CD14-positive monocyte (primary cell): ENCODE measurements around the gene GFI1B. TPM values are rescaled to one million over a fixed set of nuclear protein-coding genes. Genes with fewer than 3 reads are reported as not detected.
"Not testable (repeated sequence)": the region's sequence is repeated elsewhere in the genome, so short reads cannot be mapped to it uniquely, and the experiment has no call there.

ENCODE experiments used
- DNase-seq, 3 donors: peaks; one replicate each; pipeline ENCODE4 v3.0.0-alpha.2; 2011 to 2022
- H2AFZ ChIP-seq: 2 replicates; pipeline ENCODE4 v1.6.0; 2012; ENCODE audit warnings: mild to moderate bottlenecking, low read depth, low read length, inconsistent platforms; ENCODE audit not compliant: insufficient read depth, poor library complexity, severe bottlenecking
- H3K27ac ChIP-seq, 2 donors: 1 replicate in 1 of 2; 2 replicates in 1 of 2; pipeline ENCODE4 v1.5.1; 2012 to 2013; ENCODE audit warnings: low read length in 2 of 2, control low read depth in 1 of 2, inconsistent platforms in 1 of 2, low read depth in 1 of 2, mild to moderate bottlenecking in 1 of 2
- H3K27me3 ChIP-seq, 2 donors: one replicate each; pipeline versions ENCODE4 v1.6.0 to v1.6.1; 2011 to 2013; ENCODE audit warnings: low read length in 2 of 2; ENCODE audit not compliant: control insufficient read depth in 2 of 2, insufficient read depth in 2 of 2
- H3K36me3 ChIP-seq, 2 donors: replicated peaks in 1 of 2; 1 replicate in 1 of 2; 2 replicates in 1 of 2; pipeline versions ENCODE4 v1.5.1 to v1.6.1; 2012 to 2013; ENCODE audit warnings: low read length in 2 of 2, control low read depth in 1 of 2, inconsistent platforms in 1 of 2, mild to moderate bottlenecking in 1 of 2; ENCODE audit not compliant: insufficient read depth in 2 of 2, control insufficient read depth in 1 of 2
- H3K4me1 ChIP-seq, 2 donors: 1 replicate in 1 of 2; 2 replicates in 1 of 2; pipeline versions ENCODE4 v1.5.1 to v1.6.1; 2012 to 2013; ENCODE audit warnings: low read length in 2 of 2, control low read depth in 1 of 2, inconsistent platforms in 1 of 2, mild to moderate bottlenecking in 1 of 2, moderate library complexity in 1 of 2; ENCODE audit not compliant: insufficient read depth in 2 of 2, control insufficient read depth in 1 of 2
- H3K4me2 ChIP-seq: replicated peaks from 2 replicates; pipeline ENCODE3; 2012; ENCODE audit warnings: low read length, moderate library complexity, mild to moderate bottlenecking; ENCODE audit not compliant: poor library complexity, severe bottlenecking; ENCODE audit errors: extremely low read depth
- H3K4me3 ChIP-seq, 3 experiments: fragments of 200-600 bp in 1 of 3; sonication (generic) in 1 of 3; replicated peaks in 1 of 3; 1 replicate in 2 of 3; 2 replicates in 1 of 3; pipeline ENCODE4 v1.5.1; 2011 to 2013; ENCODE audit warnings: low read length in 3 of 3, mild to moderate bottlenecking in 3 of 3, control low read depth in 2 of 3, low read depth in 2 of 3, inconsistent platforms in 1 of 3, moderate library complexity in 1 of 3
- H3K79me2 ChIP-seq: 2 replicates; pipeline ENCODE4 v1.6.0; 2012; ENCODE audit warnings: mild to moderate bottlenecking, control low read depth, inconsistent platforms, low read length, moderate library complexity; ENCODE audit not compliant: insufficient read depth
- H3K9ac ChIP-seq: 2 replicates; pipeline ENCODE4 v1.6.0; 2017; ENCODE audit warnings: low read length, mild to moderate bottlenecking; ENCODE audit not compliant: insufficient read depth, poor library complexity, severe bottlenecking
- H3K9me3 ChIP-seq, 2 donors: replicated peaks in 1 of 2; 1 replicate in 1 of 2; 2 replicates in 1 of 2; pipeline versions ENCODE4 v1.5.1 to v1.6.1; 2012 to 2013; ENCODE audit warnings: low read length in 2 of 2, control low read depth in 1 of 2; ENCODE audit not compliant: control insufficient read depth in 1 of 2, insufficient read depth in 1 of 2
- H4K20me1 ChIP-seq: 2 replicates; pipeline ENCODE4 v1.6.0; 2012; ENCODE audit warnings: mild to moderate bottlenecking, low read length, control low read depth, moderate library complexity; ENCODE audit not compliant: insufficient read depth
- H3K27ac Mint-ChIP-seq, 7 donors: one replicate each; pipeline ENCODE4 v1.8.0; 2020; ENCODE audit warnings: mild to moderate bottlenecking in 7 of 7, mixed read lengths in 7 of 7, moderate library complexity in 6 of 7, inconsistent platforms in 2 of 7
- H3K27me3 Mint-ChIP-seq, 3 donors: one replicate each; pipeline ENCODE4 v1.8.0; 2021 to 2022; ENCODE audit warnings: low read depth in 3 of 3, mild to moderate bottlenecking in 3 of 3, mixed read lengths in 3 of 3, moderate library complexity in 3 of 3, inconsistent platforms in 1 of 3
- H3K36me3 Mint-ChIP-seq, 2 donors: one replicate each; pipeline ENCODE4 v1.8.0; 2020; ENCODE audit warnings: mixed read lengths in 2 of 2, inconsistent platforms in 1 of 2, mild to moderate bottlenecking in 1 of 2
- H3K4me1 Mint-ChIP-seq: one replicate; pipeline ENCODE4 v1.8.0; 2020; ENCODE audit warnings: mild to moderate bottlenecking, mixed read lengths
- H3K4me3 Mint-ChIP-seq, 2 donors: one replicate each; pipeline ENCODE4 v1.8.0; 2020; ENCODE audit warnings: mild to moderate bottlenecking in 2 of 2, mixed read lengths in 2 of 2, moderate library complexity in 1 of 2
- H3K9me3 Mint-ChIP-seq, 7 donors: one replicate each; pipeline ENCODE4 v1.8.0; 2020 to 2022; ENCODE audit warnings: mixed read lengths in 7 of 7, mild to moderate bottlenecking in 6 of 7, moderate library complexity in 6 of 7, inconsistent platforms in 2 of 7
- WGBS: methylation state at CpG from one replicate; pipeline ENCODE4 v1.1.5; 2013; ENCODE audit warnings: missing lambda C conversion rate; ENCODE audit not compliant: insufficient coverage; 5-methylcytosine and 5-hydroxymethylcytosine counted together
- intact Hi-C, 2 donors: fragments of 100-400 bp; cut with micrococcal nuclease; formaldehyde crosslinking; loops; one replicate each; pipeline versions ENCODE4 v1.15.0 to v1.15.1; 2023
- polyA plus RNA-seq, 3 donors: library from polyadenylated mRNA; depleted of rRNA in 1 of 3; unstranded in 2 of 3; stranded (reverse) in 1 of 3; fragments of 300-500 nt in 2 of 3; fragments of >200 nt in 1 of 3; fragmentation: Illumina TruSeq in 2 of 3; gene quantifications; 1 replicate in 2 of 3; 2 replicates in 1 of 3; pipeline ENCODE4 v1.2.3, GENCODE V29; 2012 to 2021
- TF ChIP-seq, protein P1 (sequence below): fragments of 200-600 bp; IDR thresholded peaks from one replicate; pipeline ENCODE4 v1.8.0; 2022; ENCODE audit warnings: antibody characterized with exemption, mild to moderate bottlenecking

The GFI1B gene
- polyA plus RNA-seq, 3 donors, result 0.06 to 0.39 (median 0.21) TPM

DNA sequence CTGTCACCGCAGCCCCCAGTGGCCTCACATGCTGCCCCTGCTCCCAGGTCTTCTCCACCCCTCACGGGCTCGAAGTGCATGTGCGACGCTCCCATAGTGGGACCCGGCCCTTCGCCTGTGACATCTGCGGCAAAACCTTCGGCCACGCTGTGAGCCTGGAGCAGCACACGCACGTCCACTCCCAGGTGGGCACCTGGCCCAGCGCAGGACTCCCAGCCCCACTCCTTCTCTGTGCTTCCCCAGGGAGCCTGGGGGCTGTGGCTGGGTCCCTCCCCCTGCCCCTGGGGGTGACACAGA, 10.5 kb downstream of the GFI1B start:
- no peak overlapping the region for H3K27ac Mint-ChIP-seq
- Histone ChIP-seq H3K36me3 (no peaks in the 10 kb centered on the region), H3K27ac (no peak overlapping the region), H3K9ac (no peak overlapping the region), H3K27me3 (peaks cover 0 to 6% of the 10 kb centered on the region in 2 donors), H4K20me1 (no peaks in the 10 kb centered on the region), H3K9me3 (no peaks in the 10 kb centered on the region), H3K4me1 (no peaks in the 10 kb centered on the region), H3K4me2 (no peak overlapping the region), H3K4me3 (no peak overlapping the region), H2AFZ (no peak overlapping the region), H3K79me2 (no peaks in the 10 kb centered on the region)
- H3K9me3 Mint-ChIP-seq, result peaks cover 0 to 2% (median 0%) of the 10 kb centered on the region in 7 donors
- intact Hi-C loops, result no loop called here
- no peak for DNase-seq
- no peaks in the 10 kb centered on the region for H3K36me3 Mint-ChIP-seq
- no peak overlapping the region for H3K4me3 Mint-ChIP-seq
- 98% methylated on average over 13 of the region's 13 CpGs for WGBS
- TF ChIP-seq, protein P1, sequence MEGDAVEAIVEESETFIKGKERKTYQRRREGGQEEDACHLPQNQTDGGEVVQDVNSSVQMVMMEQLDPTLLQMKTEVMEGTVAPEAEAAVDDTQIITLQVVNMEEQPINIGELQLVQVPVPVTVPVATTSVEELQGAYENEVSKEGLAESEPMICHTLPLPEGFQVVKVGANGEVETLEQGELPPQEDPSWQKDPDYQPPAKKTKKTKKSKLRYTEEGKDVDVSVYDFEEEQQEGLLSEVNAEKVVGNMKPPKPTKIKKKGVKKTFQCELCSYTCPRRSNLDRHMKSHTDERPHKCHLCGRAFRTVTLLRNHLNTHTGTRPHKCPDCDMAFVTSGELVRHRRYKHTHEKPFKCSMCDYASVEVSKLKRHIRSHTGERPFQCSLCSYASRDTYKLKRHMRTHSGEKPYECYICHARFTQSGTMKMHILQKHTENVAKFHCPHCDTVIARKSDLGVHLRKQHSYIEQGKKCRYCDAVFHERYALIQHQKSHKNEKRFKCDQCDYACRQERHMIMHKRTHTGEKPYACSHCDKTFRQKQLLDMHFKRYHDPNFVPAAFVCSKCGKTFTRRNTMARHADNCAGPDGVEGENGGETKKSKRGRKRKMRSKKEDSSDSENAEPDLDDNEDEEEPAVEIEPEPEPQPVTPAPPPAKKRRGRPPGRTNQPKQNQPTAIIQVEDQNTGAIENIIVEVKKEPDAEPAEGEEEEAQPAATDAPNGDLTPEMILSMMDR, result no peak
- peaks cover 7% of the 10 kb centered on the region for H3K4me1 Mint-ChIP-seq
- peaks cover 7 to 51% (median 7%) of the 10 kb centered on the region in 3 donors for H3K27me3 Mint-ChIP-seq

DNA sequence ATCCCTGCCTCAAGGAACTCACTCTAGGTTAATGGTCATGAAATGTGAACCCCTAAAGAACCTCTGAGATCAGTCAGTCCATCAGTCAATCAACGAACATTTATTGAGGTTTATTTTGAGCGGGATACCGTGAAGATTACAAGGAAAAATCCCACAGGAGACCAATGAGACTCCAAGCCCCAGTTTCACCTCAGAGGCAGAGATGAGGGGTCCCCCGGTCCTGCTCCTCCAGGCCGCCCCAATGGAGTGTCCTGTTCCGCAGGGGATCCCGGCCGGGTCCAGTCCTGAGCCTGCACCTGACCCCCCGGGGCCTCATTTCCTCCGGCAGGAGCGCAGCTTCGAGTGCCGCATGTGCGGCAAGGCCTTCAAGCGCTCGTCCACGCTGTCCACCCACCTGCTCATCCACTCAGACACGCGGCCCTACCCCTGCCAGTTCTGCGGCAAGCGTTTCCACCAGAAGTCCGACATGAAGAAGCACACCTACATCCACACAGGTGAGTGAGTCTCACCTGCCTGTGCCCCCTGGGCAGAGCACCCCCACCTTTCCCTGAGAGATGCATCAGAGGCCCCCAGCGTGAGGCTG, 11.0 kb downstream of the GFI1B start:
- Mint-ChIP-seq H3K9me3 (peaks cover 0 to 2% (median 0%) of the 10 kb centered on the region in 7 donors), H3K27me3 (peaks cover 5 to 50% (median 7%) of the 10 kb centered on the region in 3 donors), H3K4me3 (no peak overlapping the region), H3K27ac (peak overlapping the region in 1 of 7 donors; percentile 1), H3K36me3 (no peaks in the 10 kb centered on the region), H3K4me1 (peaks cover 10% of the 10 kb centered on the region)
- H3K9ac ChIP-seq, result no peak overlapping the region
- H3K4me1 ChIP-seq, result peaks cover 3 to 5% of the 10 kb centered on the region in 2 donors
- TF ChIP-seq, protein P1, result no peak
- H3K27me3 ChIP-seq, result peaks cover 0 to 9% of the 10 kb centered on the region in 2 donors
- H2AFZ ChIP-seq, result no peak overlapping the region
- H3K9me3 ChIP-seq, result no peaks in the 10 kb centered on the region
- DNase-seq, result no peak
- H3K4me3 ChIP-seq, result no peak overlapping the region
- no peak overlapping the region for H3K4me2 ChIP-seq
- WGBS, result 100% methylated on average over 6 of the region's 23 CpGs
- H3K79me2 ChIP-seq, result no peaks in the 10 kb centered on the region
- no peaks in the 10 kb centered on the region for H3K36me3 ChIP-seq
- no peaks in the 10 kb centered on the region for H4K20me1 ChIP-seq
- intact Hi-C loops, result no loop called here
- H3K27ac ChIP-seq, result no peak overlapping the region

DNA sequence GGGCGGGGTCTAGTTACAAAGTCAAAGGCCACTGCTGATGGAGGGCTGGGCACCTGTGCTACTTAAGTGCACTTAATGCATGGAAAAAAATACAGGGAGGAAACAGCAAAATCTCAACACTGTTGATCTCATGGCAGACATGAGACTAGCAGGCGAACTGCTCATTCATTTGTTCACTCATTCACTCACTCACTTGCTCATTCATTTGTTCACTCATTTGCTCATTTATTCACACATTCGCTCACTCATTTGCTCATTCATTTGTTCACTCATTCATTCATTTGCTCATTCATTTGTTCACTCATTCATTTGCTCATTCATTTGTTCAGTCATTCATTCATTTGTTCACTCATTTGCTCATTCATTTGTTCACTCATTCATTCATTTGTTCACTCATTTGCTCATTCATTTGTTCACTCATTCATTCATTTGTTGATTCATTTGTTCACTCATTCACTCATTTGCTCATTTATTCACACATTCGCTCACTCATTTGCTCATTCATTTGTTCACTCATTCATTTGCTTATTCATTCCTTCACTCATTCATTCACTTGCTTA, 11.6 kb downstream of the GFI1B start:
- H3K27me3 ChIP-seq, H3K36me3 Mint-ChIP-seq, DNase-seq, H3K79me2 ChIP-seq, H3K4me3 ChIP-seq, H3K9me3 ChIP-seq, H3K27ac ChIP-seq, intact Hi-C loops, H4K20me1 ChIP-seq, H3K4me3 Mint-ChIP-seq, H3K4me1 ChIP-seq, H3K36me3 ChIP-seq, H3K27ac Mint-ChIP-seq, H3K9me3 Mint-ChIP-seq, H3K9ac ChIP-seq, H3K4me2 ChIP-seq, H2AFZ ChIP-seq: not testable (repeated sequence)
- H3K27me3 Mint-ChIP-seq, result peaks cover 7 to 53% (median 7%) of the 10 kb centered on the region in 3 donors
- H3K4me1 Mint-ChIP-seq, result peaks cover 14% of the 10 kb centered on the region
- WGBS, result 57% methylated on average over 2 of the region's 4 CpGs
